ENCODE data around the gene POLN.
A peak's percentile ranks its signal among the peaks of the same experiment; 100 is the strongest.

POLN gene

DNA sequence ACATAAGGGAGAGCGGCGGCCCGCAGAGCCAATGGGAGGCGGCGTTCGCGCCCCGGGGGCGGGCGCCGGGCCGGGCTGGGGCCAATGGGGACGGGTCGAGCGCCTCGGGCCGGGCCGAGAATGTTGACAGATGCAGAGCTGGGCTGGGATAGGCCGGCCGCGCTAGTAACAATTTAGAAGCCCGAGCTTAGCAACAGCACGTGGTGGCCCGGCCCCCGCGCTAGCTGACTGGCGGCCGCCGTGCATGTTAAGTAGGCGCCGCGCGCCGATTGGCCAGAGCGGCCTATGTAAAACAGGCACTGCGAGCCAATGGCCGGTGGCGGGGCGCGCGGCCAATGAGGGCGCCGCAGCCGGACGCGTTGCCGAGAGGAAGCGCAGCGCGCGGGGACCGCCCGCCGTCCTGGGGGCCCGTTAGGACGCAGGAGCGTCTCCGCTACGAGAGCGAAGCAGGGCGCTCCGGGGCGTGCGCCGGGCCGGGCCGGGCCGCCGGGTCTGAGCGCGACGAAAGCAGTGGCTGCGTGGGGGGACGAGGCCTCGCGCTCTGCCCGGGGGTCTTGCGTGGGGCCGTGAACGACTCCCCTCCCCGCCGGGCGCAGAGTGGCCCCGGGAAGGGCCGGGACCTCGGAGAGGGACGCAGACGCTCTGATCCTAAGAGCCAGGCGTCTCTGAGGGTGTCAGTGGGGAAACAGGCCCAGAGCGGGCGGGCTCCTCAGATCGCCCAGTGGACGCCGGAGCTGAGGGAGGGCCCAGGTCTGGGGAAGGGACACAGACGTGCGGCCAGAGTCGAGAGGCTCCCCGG is 20.4 kb upstream of the POLN start:
- peak; percentile 100 for DNase-seq

DNA sequence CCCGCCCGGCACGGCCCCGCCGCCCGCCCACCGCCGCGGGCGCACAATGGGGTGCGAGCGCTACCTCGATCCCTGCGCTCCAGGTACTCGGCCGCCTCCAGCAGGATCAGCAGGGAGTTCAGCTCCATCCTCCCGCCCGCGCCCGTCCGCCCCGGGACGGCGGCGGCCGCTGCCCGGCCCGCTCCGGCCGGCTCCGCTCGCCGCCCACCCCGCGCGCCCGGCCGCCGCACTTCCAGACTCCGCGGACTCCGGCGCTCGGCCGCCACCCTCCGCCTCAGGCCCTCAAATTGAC is 19.9 kb upstream of the POLN start, which contains the start of gene MXD4:
Gene MXD4, minus strand, starts transcription at position 257 of the 292 bp plus-strand sequence. Its CDS starts 129 bp downstream, at position 128.
- DNase-seq = no peak

DNA sequence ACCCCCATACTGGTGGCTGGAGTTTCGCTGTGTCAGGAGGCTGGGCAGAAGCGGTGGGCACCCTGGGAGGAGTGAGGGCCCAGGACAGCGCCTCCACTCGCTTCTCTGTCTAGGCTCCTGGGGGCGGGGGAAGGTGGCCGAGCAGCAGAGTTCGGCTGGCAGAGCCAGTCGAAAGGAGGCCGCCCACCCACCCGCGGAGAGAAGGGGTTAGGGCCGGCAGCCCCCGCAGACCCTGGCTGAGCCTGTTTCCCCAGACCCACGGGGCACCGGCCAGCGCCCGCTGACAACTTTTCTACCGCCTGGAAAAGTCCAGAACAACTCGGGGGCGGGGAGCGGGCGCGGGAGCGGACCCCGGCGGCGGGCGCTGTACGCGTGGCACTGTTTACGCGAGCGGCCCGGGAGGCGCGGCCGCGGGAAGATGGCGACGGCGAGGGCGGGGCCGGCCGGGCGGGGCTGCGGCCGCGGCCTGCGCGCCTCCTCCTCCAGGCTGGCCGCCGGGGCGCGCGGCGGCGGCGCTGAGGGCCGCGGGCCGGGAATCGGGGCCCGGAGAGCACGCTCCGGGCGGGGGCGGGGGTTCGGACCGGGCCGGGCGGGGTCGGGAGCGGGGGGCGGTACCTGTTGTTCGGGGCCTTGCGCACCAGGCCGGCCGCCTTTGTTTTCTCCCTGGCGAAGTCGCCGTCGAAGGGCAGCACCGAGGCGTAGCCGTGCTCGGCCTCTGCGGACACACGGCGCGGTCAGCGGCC is 19.4 kb upstream of the POLN start:
- DNase-seq = peak; percentile 66

DNA sequence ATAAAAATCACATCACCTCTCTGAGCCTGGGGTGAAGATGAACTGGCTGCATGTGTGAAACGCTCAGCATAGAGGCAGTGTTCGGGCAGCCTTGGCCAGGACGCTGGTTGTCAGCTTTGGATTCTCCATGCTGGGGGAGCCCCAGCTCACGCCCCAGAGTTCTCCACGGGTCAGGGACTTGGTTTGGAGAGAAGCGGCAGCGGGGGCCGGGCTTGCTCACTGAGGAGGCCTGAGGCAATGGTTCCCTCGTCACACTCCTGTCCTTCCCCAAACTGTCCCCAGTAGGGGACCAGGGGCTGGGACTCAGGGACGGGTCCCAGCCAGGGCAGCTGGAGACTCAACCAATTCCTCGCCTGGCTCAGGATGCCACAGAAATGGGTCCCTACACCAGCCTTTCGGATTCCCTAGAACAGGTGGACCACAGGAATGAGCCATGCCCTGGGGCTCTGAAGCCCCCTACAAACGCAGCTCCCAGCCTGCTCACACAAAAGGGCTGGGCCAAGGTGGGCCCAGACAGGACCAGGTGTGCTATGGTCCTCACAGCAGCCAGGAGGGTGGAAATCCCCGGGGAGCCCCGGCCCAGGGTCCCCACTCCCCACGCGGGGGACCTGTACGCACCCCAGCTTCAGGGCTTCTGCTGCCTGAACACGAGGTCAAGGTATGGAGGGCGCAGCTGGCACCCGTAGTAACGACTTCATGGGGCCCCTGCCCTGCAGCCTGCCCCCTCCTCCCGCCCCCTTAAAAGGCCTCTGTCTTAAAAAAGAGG is 18.6 kb upstream of the POLN start:
- DNase-seq = peak; percentile 49

DNA sequence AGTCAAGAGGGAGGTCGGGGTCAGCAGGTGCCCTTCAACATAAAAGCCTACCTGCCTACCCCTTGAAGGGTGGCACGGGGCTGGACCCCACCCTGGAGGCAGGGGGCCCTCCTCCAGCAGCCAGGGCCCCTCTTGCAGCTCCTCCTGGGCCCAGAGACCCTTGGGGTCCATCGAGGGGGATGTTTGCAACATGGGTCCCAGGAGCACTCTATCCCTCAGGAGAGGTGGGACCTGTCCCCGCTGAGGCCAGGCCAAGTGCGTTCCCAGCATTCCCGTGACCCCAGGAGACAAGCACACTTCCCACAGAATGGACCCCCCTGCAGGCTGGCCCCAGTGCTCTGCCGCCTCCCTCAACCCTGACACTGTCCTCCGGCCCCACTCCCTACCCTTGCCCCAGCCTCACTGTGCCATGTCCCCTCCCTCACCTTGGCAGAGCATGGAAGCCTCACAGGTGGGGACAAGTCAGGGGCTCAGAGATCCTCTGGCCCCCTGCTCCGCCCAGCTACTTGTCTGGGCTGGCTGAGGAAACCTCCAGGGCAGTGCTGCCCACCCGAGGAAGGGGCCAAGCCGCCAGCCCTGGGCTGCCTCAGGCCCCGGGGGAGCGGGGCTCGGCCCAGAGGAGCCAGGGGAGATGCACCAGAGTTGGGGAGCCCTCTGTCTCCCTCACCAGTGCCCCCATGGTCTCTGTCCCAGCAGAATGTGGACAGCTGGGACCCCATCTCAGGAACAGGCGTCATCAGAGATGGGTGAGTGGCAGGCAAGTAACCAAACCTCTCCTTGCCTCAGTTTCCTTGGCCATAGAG is 17.8 kb upstream of the POLN start:
- no peak for DNase-seq

DNA sequence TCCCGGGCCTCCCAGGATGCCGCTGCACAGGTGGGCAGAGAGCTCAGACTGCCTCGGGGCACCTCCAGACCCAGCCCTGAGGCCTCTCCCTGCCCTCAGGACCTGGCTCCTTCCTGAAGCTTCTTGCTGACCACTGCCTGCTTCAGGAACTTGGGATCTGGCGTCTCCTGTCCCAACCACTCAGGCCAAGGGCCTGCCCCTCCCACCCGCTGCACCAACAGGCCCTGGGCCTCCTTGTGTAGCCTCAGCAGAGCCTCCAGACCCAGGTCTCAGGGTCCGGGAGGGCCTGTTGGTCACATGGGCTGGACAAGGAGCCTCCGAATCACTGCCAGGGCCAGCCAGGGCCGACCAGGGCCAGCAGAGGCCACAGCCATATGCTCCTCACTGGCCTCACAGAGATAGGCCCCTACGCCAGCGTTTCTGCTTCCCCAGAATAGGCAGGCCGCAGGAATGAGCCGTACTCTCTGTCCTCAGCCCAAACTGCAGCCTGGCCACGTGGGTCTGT is 17.2 kb upstream of the POLN start:
- DNase-seq = peak; percentile 47

DNA sequence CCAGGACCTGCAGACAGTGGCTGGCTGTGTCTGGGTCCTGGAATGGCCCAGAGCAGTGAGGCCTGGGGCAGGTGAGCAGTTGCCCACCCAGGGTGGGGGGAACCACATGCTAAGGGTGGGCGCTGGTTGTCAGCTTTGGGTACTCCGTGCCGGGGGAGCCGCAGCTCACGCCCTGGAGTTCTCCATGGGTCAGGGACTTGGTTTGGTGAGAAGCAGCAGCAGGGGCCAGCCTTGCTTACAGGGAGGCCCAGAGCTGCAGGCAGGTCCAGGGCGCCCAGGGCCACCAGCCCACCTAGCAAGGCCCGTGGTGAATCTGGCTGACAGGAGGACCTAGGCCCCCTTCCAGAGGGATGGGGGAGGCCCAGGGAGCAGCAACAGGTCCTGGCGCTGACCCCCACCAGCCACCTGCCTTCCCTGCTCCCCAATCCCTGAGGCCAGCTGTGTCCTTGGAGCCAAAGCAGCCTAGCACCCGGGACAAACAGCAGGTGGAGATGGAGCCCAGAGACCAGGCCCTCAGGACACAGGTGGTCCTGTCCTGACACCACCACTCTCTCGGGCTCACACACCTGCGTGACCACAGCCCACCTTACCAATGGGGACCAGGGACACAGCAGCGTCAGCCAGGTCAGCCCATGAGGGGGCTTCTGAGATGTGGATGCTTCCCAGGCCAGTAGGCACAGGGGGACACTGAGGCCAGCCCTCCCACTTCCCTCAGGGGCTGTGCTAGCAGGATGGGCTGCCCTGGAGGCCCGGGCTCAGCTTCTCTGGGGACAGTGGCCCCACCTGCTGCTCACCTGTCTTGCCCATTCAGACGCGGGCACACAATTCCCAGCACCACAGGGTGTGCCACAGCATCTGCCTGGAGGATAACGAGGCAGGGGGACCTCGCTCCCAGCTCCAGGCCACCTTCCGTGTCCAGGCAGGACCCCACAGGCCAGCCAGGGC is 16.4 kb upstream of the POLN start:
- peak; percentile 49 for DNase-seq

DNA sequence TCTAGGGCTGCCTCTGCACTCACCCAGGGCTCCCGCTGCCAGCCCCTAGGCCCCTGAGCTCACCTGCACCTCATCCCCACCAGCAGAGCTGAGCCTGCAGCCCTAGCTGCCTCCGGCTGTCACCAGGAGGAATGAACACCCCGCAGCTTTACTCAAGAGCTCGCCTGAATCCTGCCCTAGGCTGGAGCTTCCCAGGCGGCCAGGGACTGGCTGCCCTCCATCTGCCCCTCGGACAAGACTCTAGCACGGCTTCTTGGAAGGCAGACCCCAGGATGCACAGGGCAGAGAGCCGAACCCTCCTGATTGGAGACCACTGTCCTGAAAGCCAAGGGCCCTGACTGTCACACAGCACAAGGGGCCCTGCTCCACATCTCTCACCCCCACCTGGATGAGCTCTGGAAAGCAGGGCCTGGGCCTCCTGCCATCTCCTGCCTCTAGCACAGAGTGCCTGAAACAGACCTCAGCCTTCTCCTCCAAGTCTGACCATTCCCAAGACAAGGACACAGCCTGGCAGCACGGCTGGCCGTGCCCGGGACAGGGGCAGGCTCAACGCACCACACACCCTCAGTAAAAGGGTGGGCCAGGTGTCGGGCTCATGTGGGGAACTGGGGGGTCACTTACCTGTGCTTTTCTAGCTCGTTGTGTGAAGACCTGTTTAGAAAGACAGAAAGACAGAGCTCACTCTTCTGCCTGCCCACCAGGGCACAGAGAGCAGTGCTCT is 15.6 kb upstream of the POLN start:
- DNase-seq = peak; percentile 44

DNA sequence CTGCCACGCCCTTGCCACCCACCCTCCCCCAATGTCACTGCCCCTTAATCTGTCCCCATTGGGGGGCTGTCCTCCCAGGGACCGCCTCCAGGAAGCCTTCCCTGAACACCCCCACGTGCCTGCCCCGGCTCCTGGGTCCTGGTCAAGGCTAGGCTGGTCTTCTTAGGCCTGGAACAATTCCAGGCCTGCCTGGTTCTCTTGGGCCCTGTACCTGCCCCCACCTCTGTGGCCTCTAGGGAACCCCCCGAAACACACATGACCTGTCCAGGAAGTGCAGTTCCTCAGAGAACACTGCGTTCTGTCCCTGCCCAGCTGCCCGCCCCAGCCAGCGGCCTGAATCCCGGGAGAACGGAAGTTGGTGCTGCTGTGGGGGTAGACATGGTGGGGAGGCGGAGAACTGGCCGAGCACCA is 14.9 kb upstream of the POLN start:
- DNase-seq = peak; percentile 43

DNA sequence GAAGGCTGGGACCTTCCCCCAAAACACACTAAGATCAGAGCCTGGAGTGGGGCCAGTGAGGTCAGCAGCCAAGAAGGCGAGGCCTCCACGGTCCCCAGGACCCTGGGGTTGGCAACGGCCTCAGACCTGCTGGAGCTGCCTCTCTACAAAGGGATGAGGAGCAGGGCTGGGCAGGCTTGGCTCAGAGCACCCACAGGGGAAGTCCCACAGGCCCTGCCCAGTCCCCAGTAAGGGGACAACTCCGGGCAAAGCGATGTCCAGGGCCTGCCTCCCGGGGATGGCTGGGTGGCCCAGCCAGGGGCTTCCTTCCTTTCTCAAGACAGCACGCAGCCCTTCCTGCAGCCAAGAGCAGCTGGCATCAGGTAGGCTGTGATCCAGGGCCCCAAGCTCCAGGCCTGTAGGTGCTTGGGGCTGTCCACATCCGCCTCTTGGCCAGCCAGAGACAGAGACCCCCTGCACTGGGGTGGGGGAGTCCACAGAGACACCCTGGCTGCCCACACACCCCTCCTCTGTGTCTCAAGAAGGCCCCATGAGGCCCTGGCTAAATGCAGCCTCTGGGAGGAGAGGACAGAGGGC is 14.3 kb upstream of the POLN start:
- peak; percentile 50 for DNase-seq

DNA sequence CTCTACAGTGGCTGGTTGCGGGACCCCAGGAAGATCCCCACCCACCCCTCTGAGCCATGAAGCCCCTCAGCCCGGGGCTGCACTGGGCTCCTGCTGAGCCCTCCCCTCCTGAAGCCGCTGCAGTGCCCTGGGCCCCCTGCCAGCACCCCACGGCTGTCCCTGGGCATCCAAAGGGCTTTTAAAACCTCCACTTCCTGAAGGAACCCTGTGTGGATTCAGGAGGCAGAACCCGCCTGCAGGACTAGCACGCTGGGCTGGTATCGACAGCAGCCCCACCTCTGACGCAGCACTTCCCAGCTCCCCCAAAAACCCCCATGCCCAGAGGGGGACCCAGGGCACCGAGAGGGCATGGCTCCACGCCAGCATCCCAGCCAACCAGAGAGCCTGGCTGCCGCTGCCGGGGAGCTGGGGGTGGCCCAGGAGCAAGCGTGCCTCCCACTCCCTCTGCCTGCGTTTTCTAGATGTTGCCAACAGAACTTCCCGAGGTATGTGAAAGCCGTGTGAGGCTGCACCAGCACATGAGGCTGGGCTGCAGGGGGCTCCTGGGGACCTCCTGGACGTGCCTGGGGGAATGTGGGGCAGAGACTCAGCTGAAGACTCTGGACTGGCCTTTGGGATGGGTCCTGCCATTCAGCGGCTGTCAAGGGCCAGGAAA is 13.7 kb upstream of the POLN start:
- peak; percentile 50 for DNase-seq

DNA sequence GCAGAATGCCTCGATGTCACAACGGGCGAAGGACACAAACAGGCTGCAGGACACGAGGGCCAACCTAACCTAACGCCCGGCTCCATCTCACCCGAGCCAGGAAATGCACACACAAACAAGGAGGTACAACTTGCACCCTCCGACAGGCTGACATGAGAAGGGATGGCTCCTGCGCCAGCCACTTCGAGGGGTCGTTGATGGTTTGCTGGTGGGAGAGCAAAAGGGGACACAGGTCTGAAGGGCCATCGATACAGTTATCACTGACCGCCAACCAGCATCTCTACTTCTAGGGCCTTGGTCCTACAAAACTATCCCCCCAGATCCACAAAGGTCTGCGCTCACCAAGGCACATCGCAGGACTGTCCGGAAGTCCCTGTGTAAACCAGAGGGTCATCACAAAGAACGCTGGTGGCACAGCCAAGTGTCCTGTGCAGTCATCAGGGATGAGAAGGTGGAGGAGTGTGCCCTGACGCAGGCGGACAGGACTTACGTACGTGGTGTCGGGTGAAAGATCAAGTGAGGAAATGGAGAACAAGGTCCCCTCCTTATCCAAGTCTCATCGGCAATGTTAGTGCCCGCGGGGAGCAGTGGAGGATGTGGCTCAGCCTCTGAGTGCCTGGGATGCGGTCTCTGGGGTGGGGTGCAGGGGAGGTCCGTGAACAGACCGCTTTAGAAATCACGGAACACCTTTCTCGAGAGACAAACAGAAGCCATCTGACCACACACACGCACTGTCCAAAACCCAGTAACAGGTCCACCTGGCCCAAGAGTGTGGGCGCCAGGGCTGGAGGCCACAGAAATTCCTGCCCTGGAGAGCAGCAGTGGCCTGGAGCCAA is 13.0 kb upstream of the POLN start:
- DNase-seq = peak; percentile 46

DNA sequence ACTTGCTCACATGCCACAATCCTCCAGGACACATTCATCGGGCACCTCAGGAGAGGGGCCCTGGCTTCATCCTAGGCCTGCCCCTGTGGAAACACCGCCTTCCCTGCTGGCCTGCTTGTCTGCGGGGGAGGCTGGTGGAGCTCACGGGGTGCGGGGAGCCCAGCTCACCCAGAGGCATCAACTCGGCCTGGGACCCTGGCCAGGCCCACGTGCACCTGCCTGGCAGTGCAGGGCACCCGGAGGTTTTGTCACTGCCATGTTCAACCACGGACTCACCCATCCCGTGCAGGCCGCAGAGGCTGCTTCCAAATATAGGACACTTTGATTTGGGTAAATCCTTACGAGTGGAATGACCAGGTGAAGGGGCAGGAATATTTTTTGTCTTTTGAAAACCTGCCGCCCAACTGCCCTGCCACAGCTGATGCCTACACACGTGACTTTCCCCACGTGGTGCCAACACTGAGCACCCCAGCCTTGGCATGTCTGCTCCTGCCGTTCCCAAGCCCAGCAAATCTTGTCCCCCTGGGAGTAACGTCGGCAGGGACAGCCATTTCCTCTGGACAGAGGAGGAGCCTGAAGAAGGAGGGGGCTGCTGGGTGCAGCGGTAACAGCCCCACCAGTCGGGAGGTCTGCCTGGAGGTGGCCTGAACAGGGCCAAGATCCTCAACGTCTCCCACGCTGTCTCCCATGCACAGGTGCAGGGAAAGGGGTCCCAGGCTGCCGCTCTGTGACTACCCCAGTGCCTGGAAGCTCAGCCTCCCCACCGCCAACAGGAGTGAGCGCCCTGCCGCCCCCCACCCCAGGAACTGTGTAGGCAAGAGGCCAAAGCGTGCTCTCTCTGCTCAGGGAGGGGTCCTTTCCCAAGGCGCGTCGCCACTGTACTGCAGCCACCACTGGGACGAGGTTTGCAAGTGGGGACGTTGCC is 11.5 kb upstream of the POLN start:
- DNase-seq = peak; percentile 42

DNA sequence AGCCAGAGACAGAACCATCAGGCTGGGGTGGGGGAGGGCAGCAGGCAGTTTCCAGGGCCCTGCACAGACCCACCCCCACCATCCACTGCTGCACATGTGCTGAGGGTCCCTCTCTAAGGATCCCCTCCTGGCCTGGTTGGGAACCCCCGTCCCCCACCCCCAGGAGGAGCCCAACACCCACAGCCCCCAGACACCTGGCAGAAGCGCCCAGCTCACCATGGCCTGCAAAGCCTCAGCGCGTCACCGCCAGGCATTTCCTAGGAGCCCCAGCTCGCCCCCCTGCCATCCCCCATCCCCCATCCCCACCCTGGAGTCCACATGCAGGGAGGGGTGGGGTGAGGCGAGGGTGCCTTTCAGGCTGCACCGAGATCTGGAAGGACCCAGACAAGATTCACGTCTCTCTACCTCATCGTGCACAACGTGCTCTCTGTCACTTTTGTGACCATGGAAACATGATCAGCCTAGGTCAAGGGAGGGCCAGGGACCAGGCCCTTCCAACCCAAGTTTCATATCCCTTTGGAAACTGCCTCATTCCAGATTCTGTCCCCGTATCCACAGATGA is 10.7 kb upstream of the POLN start:
- DNase-seq = peak; percentile 38

DNA sequence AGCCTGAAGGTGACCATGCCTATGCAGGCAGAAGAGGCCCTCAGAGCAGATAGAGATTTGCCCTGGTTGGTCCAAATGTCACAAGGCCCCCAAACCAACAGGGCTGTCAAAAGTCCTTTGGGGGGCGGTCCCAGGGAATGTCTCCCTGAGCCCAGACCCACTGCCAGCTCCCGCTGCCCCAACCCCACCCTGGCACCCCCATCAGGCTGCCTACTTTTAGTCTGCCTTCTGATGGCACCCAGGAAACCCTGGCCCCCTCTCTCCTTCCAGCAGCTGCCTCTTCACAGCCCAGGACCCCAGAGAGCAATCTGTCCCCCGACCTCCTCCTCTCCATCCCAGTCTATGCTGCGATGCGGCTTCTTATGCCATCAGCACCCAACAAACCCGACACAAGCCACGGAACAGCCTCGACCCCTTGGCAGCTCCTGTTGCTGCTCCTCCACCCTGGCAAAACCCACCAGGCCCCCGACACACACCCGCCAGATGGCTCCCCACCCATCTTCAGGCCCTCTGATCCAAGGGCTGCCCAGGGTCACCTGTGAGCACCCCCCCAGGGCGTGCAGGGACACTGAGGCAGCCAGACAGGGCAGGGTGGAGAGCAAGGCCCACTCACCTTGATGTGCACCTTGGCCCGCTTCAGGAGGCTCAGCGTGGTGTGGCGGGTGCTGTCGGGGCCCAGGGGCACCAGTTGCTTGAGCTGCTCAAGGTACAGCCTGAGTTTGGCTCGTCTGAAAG is 10.0 kb upstream of the POLN start:
- DNase-seq = no peak

DNA sequence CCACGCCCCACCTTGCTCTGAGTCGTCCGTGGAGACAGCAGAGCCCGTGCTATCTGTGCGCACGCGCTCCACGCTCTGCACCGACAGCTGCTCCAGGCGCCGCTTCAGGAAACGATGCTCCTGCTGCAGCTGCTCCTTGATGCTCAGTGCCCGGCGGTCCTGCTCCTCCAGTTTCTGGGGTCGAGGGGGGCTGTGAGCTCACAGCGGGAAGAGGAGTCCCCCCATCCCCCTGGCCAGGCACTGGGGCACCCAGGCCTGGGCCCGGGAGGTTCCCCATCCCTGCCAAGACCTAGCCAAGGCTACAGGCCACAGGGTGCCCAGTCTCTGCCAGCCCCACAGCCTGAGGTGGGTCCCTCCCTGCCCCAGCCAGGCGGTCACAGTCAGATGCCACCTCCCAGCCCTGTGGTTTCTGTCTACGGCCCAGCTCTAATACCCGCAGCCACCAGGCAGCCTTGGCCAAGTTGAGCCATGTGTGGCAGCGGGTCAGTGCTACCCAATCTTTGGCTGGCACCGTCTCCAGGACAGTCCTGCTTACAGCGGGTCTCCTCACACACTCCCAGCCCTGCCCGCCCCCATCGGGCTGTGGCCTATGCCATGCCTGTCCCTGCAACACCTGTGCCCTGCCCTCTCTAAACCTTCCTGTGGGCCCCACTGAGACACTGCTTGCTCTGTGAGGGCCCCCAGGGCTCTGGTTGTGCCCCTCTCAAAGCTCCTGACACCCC is 9.3 kb upstream of the POLN start:
- DNase-seq = peak; percentile 43

Measured in islet precursor cell (in vitro differentiated cells).